ENCODE measurements around the gene SEMA3C. TPM values are rescaled to one million over a fixed set of nuclear protein-coding genes. Genes with fewer than 3 reads are reported as not detected.

The SEMA3C gene
- total RNA-seq, 2 donors from 2014 or later, result 41.9 to 103 TPM

GRCh38 chr7:80840681-80841080, 78.2 kb downstream of the SEMA3C start:
- no peak overlapping the region for H3K9ac ChIP-seq (ENCODE audit: low read depth in 2 of 2, low read length in 2 of 2)
- TF ChIP-seq CTCF (IDR thresholded peaks at IDR 0.05), result no peak
- H3K27ac ChIP-seq, result no peak overlapping the region
- H3K9me3 ChIP-seq, result no peaks in the 10 kb centered on the region
- H3K4me1 ChIP-seq, result peaks cover 5% of the 10 kb centered on the region
- no peaks in the 10 kb centered on the region for H3K36me3 ChIP-seq
- DNase-seq, result no peak
- no peaks in the 10 kb centered on the region for H3K27me3 ChIP-seq
- H3K4me3 ChIP-seq, result no peak overlapping the region
- intact Hi-C loops (cut with DNase I), result no loop called here

GRCh38 chr7:80839855-80840254, 79.0 kb downstream of the SEMA3C start:
- Histone ChIP-seq H3K27ac (no peak overlapping the region), H3K4me3 (no peak overlapping the region), H3K4me1 (peaks cover 5% of the 10 kb centered on the region), H3K36me3 (no peaks in the 10 kb centered on the region), H3K27me3 (no peaks in the 10 kb centered on the region), H3K9ac (ENCODE audit: low read depth in 2 of 2, low read length in 2 of 2) (no peak overlapping the region), H3K9me3 (no peaks in the 10 kb centered on the region)
- no peak for TF ChIP-seq CTCF (IDR thresholded peaks at IDR 0.05)
- no peak for DNase-seq
- intact Hi-C loops (cut with DNase I), result no loop called here

DNA sequence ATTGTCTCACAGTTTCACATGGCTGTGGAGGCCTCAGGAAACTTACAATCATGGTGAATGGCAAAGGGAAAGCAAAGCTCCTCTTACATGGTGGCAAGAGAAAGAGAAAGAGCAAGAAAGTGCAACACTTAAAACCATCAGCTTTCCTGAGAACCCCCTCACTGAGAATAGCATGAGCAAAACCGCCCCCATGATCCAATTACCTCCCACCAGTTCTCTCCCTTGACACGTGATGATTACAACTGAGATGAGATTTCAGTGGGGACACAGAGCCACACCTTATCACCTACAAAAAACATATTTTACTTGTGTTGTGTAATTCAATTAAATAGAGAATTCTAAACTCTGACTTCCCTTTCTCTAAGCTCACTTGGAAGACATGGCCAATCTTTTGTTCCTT, 80.2 kb downstream of the SEMA3C start:
- Histone ChIP-seq H3K36me3 (no peaks in the 10 kb centered on the region), H3K4me3 (no peak overlapping the region), H3K27me3 (no peaks in the 10 kb centered on the region), H3K4me1 (peaks cover 5% of the 10 kb centered on the region), H3K9ac (ENCODE audit: low read depth in 2 of 2, low read length in 2 of 2) (no peak overlapping the region), H3K27ac (no peak overlapping the region), H3K9me3 (no peaks in the 10 kb centered on the region)
- intact Hi-C loops (cut with DNase I), result no loop called here
- TF ChIP-seq CTCF (IDR thresholded peaks at IDR 0.05), result no peak
- DNase-seq, result no peak

- Histone ChIP-seq H3K9ac (ENCODE audit: low read depth in 2 of 2, low read length in 2 of 2) (no peak overlapping the region), H3K9me3 (no peaks in the 10 kb centered on the region), H3K4me3 (no peak overlapping the region), H3K27me3 (no peaks in the 10 kb centered on the region), H3K36me3 (no peaks in the 10 kb centered on the region), H3K4me1 (no peaks in the 10 kb centered on the region), H3K27ac (no peak overlapping the region)
- intact Hi-C loops (cut with DNase I), result no loop called here
- no peak for DNase-seq
- no peak for TF ChIP-seq CTCF (IDR thresholded peaks at IDR 0.05)
Observed at GRCh38 chr7:80837345-80837744, 81.5 kb downstream of the SEMA3C start.

GRCh38 chr7:80835251-80835650, 83.6 kb downstream of the SEMA3C start:
- Histone ChIP-seq H3K9ac (ENCODE audit: low read depth in 2 of 2, low read length in 2 of 2) (no peak overlapping the region), H3K36me3 (no peaks in the 10 kb centered on the region), H3K4me1 (no peaks in the 10 kb centered on the region), H3K27me3 (no peaks in the 10 kb centered on the region), H3K9me3 (no peaks in the 10 kb centered on the region), H3K4me3 (no peak overlapping the region), H3K27ac (no peak overlapping the region)
- no peak for DNase-seq
- TF ChIP-seq CTCF (IDR thresholded peaks at IDR 0.05), result no peak
- intact Hi-C loops (cut with DNase I), result no loop called here
